HG03103 (cell line): ENCODE results near the gene BIRC6.
"Not testable (repeated sequence)": the region's sequence is repeated elsewhere in the genome, so short reads cannot be mapped to it uniquely, and the experiment has no call there.

ENCODE experiments used
- ATAC-seq: cut with Tn5 transposase; IDR thresholded peaks from one replicate; pipeline ENCODE4 v1.9.1; 2021; ENCODE audit warnings: low read depth; ENCODE audit not compliant: unreplicated experiment

The BIRC6 gene

DNA sequence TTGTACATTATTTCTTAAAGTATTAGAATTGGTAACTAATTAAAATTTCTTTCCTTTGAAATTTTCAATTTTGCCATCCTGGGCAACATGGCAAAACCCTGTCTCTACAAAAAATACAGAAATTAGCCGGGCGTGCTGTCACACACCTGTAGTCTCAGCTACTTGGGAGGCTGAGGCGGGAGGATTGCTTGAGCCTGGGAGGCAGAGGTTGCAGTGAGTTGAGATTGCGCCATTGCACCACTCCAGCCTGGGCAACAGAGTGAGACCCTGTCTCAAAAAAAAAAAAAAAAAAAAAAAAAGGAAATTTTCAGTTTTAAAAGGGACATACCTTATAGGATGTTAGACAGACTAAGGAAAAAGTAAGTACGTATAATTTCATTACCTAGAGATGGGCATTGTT, 14.1 kb downstream of the BIRC6 start:
- ATAC-seq, result not testable (repeated sequence)

DNA sequence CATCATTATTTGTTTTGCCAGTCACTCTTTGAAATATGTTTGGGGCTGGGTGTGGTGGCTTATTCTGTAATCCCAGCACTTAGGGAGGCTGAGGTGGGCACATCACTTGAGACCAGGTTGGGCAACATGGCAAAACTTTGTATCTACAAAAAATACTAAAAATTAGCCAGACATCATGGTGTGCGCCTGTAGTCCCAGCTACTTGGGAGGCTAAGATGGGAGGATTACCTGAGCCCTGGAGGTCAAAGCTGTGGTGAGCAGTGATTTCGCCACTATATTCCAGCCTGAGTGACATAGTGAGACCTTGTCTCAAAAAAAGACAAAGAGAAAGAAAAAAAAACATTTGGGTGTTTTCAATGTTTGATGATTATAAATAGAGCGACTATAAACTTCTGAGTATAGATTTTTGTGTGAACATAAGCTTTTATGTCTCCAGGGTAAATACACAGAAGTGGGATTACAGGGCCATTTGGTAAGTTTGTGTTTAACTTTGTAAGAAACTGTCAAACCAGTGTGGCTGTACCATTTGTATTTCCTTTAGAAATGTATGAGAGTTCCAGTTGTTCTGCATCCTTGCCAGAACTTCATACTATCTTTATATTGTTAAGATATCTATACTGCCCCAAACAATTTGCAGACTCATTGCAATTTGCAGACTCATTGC, 15.8 kb downstream of the BIRC6 start:
- no peak for ATAC-seq

DNA sequence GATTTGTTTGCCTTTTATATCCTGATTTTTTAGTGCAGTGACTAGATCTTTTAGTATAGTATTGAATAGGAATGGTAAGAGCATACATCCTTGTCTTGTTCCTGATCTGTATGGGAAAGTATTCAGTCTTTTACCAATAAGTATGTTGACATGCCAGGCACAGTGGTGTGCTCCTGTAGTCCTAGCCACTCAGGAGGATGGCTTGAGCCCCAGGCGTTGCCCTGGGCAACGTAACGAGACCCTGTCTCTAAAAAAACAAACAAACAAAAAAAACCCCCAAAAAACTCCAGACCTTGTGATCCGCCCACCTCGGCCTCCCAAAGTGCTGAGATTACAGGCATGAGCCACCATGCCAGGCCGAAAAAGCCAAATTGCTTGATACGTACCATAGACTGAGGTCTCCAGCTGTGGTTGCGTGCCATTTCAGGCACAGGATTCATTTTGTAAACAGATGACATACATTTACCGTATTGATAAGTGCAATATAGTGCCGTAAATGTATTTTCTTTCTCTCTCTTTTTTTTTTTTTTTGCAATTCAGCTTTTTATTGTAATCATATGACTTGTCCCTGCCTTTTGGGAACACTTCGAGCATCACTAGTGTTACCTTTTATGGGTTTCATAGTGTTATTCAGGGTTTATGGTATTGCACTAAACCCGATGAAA, 18.5 kb downstream of the BIRC6 start:
- ATAC-seq, result no peak

DNA sequence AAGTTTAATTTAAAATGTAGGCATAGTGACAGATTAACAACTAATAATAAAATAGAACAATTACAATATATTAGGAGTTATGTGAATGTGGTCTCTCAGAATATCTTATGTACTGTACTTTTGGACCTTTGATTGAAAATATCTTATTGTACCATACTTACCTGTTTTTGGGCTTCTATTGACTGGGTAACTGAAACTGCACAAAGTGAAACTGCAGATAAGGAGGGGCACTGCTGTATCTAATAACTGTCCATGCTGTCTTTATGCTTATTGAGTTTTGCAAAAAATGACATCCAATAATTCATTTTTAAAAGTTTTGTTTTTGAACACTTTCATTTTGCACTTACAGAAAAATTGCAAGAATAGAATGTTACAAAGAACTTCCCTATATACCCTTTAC, 19.9 kb downstream of the BIRC6 start:
- no peak for ATAC-seq

DNA sequence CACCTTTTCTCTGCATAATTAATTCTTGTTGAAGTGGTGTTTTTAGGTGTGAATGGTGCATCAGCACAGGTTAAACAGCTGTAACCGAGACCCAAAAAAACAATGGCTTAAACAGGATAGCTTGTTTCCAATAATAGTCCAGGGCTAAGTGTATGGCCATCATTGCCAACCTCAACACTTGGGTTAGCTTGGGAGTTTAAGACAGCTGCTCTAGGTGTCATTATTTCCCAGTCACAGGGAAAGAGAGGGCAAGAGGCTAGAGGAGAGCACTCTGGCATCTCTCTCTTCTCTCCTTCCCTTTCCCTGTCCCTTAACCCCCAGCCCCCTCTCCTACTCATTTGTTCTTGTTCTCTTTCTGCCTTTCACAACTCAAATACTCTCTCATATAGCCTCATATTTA, 21.1 kb downstream of the BIRC6 start:
- no peak for ATAC-seq

DNA sequence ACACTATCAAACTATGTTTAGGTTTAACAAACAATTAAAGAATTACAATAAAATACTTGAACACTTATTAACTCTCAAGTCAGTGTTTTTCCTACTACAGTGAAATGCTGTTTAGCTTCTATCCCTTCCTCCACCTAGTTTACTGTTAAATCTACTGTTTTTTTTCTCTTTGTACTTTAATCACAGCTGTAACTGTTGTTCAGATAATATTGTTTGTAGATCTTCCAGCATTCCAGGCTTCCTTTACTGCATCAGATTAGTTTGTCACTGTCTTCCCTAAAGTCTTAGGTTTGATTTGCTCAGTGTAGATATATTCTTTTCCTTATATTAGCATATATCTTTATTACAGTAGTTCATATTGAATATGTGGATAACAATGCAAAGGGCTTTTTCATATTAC, 22.5 kb downstream of the BIRC6 start:
- ATAC-seq, result no peak

DNA sequence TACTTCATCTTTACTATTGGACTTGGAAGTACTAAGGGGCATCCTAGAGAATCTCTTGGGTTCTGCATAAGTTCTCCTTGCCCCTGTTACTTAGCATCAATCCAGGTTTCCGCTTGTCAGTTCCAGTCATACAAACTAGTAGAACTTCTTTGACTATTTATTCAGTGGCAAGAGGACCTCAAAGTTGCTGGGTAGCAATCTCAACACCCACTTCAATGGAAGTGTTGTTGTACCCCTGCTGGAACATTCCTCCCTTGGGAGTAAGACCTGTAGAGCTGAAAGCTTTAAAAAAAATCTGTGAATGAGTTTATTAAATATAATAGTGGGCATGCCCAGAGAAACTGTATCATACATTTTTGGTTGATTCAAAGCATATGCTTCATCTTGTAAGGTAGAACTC, 27.0 kb downstream of the BIRC6 start:
- no peak for ATAC-seq

DNA sequence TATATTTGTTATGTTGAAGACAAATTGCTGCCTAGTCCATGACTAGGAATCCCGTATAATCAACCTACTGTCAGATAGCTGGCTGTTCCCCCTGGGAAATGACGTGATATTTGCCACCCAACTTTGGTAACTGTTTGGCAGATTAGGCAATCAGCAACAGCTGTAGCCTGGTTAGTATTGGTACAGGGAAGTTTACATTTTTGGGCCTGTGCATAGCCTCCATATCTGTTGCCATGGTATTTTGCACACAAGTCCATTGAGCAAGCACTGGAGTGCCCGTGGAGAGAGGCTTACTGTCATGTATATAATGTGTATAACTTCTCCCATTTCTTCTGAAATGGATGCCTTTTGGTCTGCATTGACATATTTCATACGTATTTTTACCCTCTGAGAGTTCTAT, 27.7 kb downstream of the BIRC6 start:
- no peak for ATAC-seq

DNA sequence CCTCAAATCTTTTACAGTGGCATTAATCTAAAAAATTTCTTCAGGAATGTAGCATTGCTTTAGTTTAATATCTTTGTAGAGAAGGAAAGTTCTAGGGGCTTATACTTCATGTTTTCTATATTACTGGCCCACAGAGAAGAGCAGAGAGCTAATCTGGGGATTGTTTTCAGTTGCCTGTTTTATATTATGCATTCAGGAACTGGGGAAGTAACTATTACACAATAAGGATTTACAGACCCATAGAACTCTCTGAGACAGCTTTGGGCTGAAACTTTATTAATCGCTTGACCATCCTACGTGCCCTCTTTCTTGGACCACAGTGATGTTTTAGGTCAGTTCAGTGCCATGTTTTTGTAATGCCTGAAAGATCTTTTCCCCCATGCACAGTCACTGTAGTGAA, 29.9 kb downstream of the BIRC6 start:
- ATAC-seq, result no peak

DNA sequence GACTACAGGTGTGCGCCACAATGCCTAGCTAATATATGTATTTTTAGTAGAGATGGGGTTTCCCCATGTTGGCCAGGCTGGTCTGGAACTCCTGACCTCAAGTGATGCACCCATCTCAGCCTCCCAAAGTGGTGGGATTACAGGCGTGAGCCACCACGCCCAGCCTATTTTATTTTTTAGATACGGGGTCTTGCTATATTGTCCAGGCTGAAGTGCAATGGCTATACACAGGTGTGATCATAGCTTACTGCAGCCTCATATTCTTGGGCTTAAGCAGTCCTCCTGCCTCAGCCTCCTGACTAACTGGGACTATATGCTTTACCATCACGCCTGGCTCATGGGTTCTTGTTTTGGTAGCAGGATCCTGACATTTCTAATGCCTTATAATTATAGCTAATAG, 42.4 kb downstream of the BIRC6 start:
- no peak for ATAC-seq

DNA sequence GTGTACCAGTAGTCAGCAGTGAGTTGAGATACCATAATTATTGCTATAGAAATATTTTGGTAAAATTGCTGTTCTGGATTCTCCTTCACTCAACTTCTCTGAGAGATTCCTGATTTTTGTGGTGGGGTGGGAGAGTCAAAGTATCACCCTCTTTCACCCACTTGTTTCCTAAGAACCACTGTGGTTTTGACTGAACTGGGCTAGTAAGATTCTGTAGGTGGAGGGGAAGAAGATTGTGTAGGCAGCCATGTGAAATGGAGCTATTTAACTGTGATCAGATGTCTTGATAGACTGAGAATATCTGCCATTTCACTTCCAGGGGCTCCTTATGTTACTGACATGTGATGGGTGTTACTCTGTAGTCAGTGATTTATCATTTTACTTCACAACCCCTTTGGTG, 45.3 kb downstream of the BIRC6 start:
- ATAC-seq, result no peak

DNA sequence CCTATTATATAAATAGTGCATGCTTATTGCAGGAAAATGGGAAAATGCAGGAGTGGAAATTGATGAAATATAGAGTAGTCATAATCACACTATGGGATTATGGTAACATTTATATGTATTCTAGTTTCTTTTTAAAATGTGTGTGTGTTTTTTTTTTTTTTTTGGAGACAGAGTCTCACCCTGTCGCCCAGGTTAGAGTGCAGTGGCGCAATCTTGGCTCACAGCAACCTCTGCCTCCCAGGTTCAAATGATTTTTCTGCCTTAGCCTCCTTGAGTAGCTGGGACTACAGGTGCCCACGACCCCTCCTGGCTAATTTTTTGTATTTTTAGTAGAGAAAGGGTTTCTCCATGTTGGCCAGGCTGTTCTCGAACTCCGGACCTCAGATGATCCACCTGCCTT, 47.0 kb downstream of the BIRC6 start:
- ATAC-seq, result no peak

DNA sequence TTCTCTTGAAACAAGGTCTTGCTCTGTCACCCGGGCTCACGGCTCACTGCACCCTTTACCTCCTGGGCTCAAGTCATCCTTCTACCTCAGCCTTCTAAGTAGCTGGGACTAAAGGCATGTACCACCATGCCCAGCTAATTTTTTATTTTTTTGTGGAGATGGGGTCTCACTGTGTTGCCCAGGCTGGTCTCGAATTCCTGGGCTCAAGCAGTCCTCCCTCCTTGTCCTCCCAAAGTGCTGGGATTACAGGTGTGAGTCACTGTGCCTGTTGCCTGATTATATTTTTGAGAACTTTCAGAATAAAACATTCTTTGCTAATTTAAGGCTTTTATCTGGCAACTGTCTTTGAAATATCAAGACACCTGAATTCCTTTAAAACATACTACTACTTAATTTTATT, 47.9 kb downstream of the BIRC6 start:
- ATAC-seq, result no peak

DNA sequence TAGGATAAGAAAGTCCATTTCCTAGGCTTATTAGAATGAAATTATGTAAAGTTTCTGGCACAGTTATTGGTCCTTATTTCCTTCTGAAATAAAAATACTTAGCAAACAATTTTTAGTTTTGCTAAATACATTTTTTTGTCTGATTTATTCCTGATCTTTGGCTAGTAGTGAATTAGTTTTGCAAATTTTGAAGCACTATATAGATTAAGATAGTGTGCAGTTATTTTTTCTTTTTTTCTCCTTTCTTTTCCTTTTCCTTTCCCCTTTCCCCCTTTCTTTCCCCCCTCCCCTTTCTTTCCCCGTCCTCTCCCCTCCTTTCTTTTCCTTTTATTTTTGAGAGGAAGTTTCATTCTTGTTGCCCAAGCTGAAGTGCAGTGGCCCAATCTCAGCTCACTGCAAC, 59.7 kb downstream of the BIRC6 start:
- no peak for ATAC-seq

DNA sequence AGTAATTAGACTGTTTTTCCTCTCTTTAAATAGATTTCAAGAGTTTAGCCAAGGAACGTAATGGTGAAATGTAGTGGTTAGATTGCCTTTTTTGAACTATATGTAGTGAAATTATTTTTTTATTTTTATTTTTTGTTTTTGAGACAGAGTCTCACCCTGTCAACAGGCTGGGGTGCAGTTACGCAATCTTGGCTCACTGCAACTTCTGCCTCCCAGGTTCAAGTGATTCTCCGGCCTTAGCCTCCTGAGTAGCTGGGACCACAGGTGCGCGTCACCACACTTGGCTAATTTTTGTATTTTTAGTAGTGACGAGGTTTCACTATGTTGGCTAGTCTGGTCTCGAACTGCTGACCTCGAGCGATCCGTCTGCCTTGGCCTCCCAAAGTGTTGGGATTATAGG, 60.8 kb downstream of the BIRC6 start:
- no peak for ATAC-seq

DNA sequence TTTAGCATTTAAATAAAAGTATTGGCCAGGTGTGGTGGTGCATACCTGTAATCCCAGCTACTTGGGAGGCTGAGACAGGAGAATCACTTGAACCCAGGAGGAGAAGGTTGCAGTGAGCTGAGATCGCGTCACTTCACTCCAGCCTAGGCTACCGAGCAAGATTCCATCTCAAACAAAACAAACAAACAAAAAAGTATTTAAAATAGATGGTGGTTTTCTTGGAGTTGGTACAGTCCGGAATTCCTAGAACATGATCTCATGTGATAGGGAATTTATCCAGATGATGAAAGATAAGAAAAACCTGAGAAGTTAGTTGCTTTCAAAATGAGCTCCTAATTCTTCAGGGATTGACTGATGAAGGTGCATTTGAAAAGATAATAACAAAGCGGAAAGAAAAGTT, 62.0 kb downstream of the BIRC6 start:
- no peak for ATAC-seq

DNA sequence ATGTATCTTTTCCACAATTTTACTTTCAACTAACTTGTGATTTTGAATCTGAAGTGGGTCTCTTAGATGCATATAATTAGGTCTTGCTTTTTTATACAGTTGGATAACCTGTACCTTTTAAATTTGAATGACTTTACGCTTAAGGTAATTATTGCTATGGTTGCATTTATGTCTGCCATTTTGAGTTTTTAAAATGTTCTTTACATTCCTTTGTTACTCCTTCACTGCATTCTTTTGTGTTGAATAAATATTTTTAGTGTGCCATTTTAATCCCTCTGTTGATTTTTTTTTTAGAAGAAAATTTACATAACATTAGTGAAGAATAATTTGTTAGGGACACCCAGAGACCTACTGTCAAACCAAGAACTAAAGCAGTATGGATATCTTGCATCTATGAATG, 65.3 kb downstream of the BIRC6 start:
- ATAC-seq, result no peak

DNA sequence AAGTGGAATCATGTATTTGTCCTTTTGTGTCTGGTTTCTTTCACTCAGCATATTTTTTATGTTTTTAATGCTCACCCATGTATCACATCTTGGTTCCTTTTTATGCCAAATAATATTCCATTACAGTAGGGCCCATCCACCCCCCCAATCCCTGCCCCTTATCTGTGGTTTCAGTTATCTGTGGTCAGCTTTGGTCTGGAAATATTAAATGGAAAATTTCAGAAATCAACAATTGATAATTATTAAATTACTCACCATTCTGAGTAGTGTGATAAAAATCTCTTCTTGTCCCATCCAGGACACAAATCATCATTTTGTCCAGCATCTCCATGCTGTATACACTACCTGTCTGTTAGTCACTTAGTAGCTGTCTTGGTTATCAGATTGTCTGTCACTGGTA, 66.7 kb downstream of the BIRC6 start:
- no peak for ATAC-seq

DNA sequence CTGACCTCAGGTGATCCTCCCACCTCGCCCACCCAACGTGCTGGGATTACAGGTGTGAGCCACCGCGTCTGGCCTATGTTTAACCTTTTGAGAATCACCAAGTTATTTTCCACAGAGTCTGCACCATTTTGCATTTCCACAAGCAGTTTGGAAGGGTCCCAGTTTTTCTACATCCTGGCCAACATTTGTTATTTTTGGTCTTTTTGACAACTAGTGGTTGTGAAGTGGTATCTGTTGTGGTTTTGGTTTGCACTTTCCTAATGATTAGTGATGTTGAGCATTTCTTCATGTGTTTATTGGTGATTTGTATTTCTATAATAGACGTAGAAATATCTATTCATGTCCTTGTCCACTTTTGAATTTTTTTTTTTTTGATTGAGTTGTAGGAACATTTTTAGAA, 67.9 kb downstream of the BIRC6 start:
- no peak for ATAC-seq

DNA sequence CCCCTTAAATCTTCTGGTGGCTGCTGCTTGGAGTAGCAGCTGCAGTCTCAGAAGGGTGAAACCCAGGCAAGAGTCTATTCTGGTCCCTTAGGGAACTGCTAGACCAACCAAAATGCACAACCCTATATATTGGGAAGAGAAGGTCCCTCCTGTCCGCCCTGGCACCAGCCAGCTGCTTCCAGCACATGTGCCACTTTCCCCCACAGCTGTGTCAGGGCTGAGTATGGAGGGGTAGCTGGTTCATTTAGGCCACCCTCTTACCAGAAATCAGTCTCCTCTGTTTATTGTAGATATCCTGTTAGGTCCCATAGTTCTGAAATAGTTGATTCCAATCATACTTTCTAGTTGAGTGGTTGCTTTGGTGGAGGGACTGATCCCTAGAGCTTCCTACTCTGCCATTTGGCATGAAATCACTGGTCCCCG, 68.9 kb downstream of the BIRC6 start:
- ATAC-seq, result no peak

DNA sequence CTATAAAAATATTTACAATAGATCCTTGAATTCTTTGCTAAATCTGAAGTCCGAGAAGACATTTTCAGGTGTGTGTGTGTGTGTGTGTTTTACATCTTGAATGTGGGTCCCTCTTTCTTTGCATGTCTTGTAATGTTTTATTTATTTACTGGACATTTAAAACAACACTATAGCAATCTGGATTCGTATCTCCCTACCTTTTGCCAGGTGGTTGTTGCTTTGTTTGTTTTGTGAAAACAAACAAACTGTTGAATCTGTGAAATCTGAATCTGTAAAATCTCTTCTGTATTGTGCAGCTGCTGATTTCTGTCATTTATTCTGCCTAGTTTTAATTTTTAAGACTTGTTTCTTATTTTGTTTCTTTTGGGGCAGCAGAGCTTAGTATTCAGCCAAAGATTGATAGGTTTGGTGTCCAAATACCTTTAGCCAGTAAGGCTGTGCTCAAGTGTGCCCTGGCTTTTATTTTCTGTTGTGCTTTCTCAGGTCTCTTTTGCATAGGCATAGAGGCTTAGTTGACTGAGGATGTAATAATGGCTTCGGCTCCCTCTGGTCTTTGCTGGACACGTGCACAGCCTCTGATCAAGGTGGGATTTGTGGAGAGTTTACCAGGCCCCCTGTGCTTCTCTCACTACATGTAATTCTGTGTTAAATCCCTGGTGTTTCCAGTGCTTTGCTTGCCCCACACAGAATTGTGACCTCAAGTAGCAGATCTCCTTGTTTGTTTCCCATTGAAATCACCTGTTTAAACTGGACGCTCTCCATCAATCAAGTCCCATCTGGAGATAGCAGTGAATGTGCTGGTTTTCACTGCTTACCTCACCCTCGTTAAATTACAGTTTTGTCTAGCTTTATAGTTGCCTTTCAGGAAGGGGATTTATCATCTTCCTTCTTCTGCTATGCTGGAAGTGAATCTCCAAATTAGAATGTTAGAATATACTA, 71.1 kb downstream of the BIRC6 start:
- ATAC-seq, result no peak

DNA sequence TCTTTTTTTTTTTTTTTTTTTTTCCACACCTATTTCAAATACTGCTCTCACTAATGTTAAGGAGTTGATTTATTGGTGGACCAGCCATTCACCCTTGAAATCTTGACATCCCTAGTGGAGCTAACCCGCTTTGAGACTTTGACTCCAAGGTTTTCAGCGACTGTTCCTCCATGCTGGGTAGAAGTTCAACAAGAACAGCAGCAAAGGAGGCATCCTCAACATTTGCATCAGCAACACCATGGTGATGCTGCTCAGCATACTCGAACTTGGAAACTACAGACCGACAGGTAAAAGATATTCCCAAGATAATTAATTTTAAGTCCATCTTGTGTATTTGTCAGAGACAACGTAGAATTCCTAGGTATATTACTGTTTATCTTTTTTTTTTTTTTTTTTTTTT, 74.0 kb downstream of the BIRC6 start:
- no peak for ATAC-seq
